Tibial nerve (tissue), 4 donors: Measurements from ENCODE around the gene BCAS2. TPM values are rescaled to one million over a fixed set of nuclear protein-coding genes. Genes with fewer than 3 reads are reported as not detected.

Experiments
- DNase-seq, 2 donors: peaks; one replicate each; pipeline ENCODE4 v3.0.0-alpha.2; 2019; ENCODE audit warnings: low spot score in 2 of 2
- H3K27ac ChIP-seq, 4 donors: fragments of 200-600 bp; sonication (generic) in 3 of 4; one replicate each; pipeline ENCODE4 v1.5.1; 2017 to 2019; ENCODE audit warnings: mild to moderate bottlenecking in 1 of 4
- H3K27me3 ChIP-seq, 2 donors: fragments of 200-600 bp; sonication (generic) in 1 of 2; one replicate each; pipeline versions ENCODE4 v1.5.1 to v1.6.0; 2017 to 2019
- H3K36me3 ChIP-seq, 3 donors: fragments of 200-600 bp; sonication (generic); one replicate each; pipeline ENCODE4 v1.5.1; 2018 to 2019
- H3K4me1 ChIP-seq, 4 donors: fragments of 200-600 bp; sonication (generic) in 3 of 4; one replicate each; pipeline ENCODE4 v1.5.1; 2017 to 2019
- H3K4me3 ChIP-seq, 4 donors: fragments of 200-600 bp; sonication (generic) in 3 of 4; one replicate each; pipeline ENCODE4 v1.5.1; 2017 to 2019; ENCODE audit warnings: mild to moderate bottlenecking in 1 of 4, moderate library complexity in 1 of 4
- H3K9me3 ChIP-seq, 4 donors: fragments of 200-600 bp; sonication (generic) in 3 of 4; one replicate each; pipeline ENCODE4 v1.5.1; 2017 to 2019
- CTCF ChIP-seq, 5 experiments: fragments of 200-600 bp in 3 of 5; fragments of 450-650 bp in 2 of 5; sonication (generic) in 3 of 5; IDR thresholded peaks; one replicate each; pipeline ENCODE4 v1.5.1; 2016 to 2019; ENCODE audit warnings: antibody characterized with exemption in 5 of 5, mild to moderate bottlenecking in 3 of 5, moderate library complexity in 2 of 5
- EP300 ChIP-seq, 2 donors: sonication (generic); formaldehyde crosslinking; IDR thresholded peaks; one replicate each; pipeline ENCODE4 v1.6.1; 2017; ENCODE audit warnings: antibody characterized with exemption in 2 of 2, mild to moderate bottlenecking in 1 of 2
- POLR2A ChIP-seq, 2 donors: fragments of 450-650 bp; IDR thresholded peaks; one replicate each; pipeline ENCODE4 v1.6.1; 2017; ENCODE audit warnings: antibody characterized with exemption in 2 of 2, mild to moderate bottlenecking in 2 of 2, moderate library complexity in 2 of 2
- WGBS, 2 donors: methylation state at CpG; one replicate each; pipeline ENCODE4 v1.1.5; 2018; 5-methylcytosine and 5-hydroxymethylcytosine counted together
- total RNA-seq, 4 donors: library from RNA; depleted of rRNA; stranded (reverse); fragments of >200 nt; gene quantifications; one replicate each; pipeline ENCODE4 v1.1.0, GENCODE V29; 2016

Gene BCAS2
- total RNA-seq, 4 donors from 2014 or later, result 25.8 to 35.4 (median 28.4) TPM

DNA sequence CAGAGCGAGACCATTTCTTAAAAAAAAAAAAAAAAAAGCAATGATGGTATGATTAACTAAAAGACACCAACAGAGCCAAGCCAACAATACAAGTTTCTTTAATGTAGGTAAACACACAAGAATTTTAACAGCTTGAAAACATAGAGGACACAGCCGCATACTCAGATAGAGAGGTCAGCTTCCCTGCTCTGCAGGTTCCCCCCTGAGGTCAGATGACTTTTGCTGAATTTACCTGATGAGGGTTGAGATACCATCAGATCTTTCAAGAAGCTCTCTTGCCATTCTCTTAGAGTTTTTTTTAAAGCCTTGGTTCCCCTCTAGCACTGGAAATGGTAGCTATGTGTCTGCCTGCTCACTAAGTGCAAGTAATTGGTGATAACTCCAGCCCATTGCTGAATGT lies 31.1 kb downstream of the BCAS2 start:
- H3K9me3 ChIP-seq, result no peaks in the 10 kb centered on the region
- H3K4me1 ChIP-seq, result no peaks in the 10 kb centered on the region
- no peaks in the 10 kb centered on the region for H3K36me3 ChIP-seq
- no peak overlapping the region for H3K4me3 ChIP-seq
- no peaks in the 10 kb centered on the region for H3K27me3 ChIP-seq
- no peak for DNase-seq
- no peak overlapping the region for H3K27ac ChIP-seq
- WGBS, 2 donors, result 85 to 94% methylated on average over 2 of the region's 2 CpGs
- TF ChIP-seq EP300 (IDR thresholded peaks at IDR 0.05), result no peak
- TF ChIP-seq CTCF (IDR thresholded peaks at IDR 0.05), result no peak
- no peak for TF ChIP-seq POLR2A (IDR thresholded peaks at IDR 0.05)

- Histone ChIP-seq H3K9me3 (no peaks in the 10 kb centered on the region), H3K27me3 (no peaks in the 10 kb centered on the region), H3K4me1 (no peaks in the 10 kb centered on the region), H3K4me3 (no peak overlapping the region), H3K27ac (no peak overlapping the region), H3K36me3 (no peaks in the 10 kb centered on the region)
- no peak for TF ChIP-seq EP300 (IDR thresholded peaks at IDR 0.05)
- TF ChIP-seq POLR2A (IDR thresholded peaks at IDR 0.05), result no peak
- TF ChIP-seq CTCF (IDR thresholded peaks at IDR 0.05), result no peak
- WGBS, 2 donors, result 70 to 74% methylated on average over 4 of the region's 4 CpGs
- DNase-seq, result no peak
These were observed 32.3 kb downstream of the BCAS2 start for GRCh38 chr1:114549137-114549536.

DNA sequence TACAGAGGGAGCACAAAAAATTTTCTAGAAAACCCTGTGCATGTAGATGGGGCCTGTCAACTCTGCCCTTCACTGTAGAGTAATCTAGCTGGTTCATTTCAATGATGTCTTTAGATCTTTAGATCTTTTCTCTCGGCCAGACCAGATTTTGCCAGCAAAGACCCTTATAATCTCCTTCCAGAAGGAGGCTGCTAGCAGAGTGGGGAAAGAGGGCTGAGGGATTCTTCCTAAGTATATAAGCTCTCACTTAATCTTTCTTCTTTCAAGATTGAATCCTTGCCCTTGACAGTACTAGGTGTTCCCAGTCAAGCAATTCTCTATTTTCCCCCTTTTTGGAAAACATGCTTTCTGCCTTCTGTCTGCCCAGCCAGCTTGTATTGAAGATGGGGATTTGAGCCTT lies 34.3 kb downstream of the BCAS2 start:
- WGBS, 2 donors, result 77 to 84% methylated on average over 1 of the region's 1 CpG
- Histone ChIP-seq H3K27me3 (no peaks in the 10 kb centered on the region), H3K36me3 (no peaks in the 10 kb centered on the region), H3K4me1 (no peaks in the 10 kb centered on the region), H3K4me3 (no peak overlapping the region), H3K9me3 (no peaks in the 10 kb centered on the region), H3K27ac (no peak overlapping the region)
- TF ChIP-seq POLR2A (IDR thresholded peaks at IDR 0.05), result no peak
- TF ChIP-seq EP300 (IDR thresholded peaks at IDR 0.05), result no peak
- no peak for TF ChIP-seq CTCF (IDR thresholded peaks at IDR 0.05)
- no peak for DNase-seq

GRCh38 chr1:114545796-114546195 lies 35.6 kb downstream of the BCAS2 start:
- Histone ChIP-seq H3K27me3 (no peaks in the 10 kb centered on the region), H3K4me3 (no peak overlapping the region), H3K4me1 (no peaks in the 10 kb centered on the region), H3K36me3 (no peaks in the 10 kb centered on the region), H3K9me3 (no peaks in the 10 kb centered on the region), H3K27ac (no peak overlapping the region)
- TF ChIP-seq POLR2A (IDR thresholded peaks at IDR 0.05) (no peak), CTCF (IDR thresholded peaks at IDR 0.05) (no peak), EP300 (IDR thresholded peaks at IDR 0.05) (no peak)
- WGBS, 2 donors, result 82 to 87% methylated on average over 2 of the region's 2 CpGs
- no peak for DNase-seq

DNA sequence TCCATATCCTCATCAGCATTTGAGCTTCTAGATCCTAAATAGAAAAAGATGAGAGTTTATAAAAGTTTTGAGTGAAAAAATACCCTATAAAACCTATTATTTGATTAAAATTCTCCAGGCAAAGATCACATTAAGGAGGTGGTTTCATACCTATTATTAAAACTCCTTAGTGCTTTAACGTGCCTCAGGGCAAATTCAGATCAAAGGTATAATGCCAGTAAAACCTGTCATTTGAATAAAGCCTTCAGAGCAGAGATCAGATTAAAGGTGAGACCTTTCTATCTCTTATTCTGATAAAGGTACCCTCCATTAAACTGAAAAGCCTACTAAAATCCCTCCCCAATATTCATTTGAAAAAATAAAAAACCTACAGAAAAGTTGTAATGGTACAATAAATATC lies 36.1 kb downstream of the BCAS2 start:
- Histone ChIP-seq H3K4me1 (no peaks in the 10 kb centered on the region), H3K36me3 (no peaks in the 10 kb centered on the region), H3K4me3 (no peak overlapping the region), H3K27ac (no peak overlapping the region), H3K27me3 (no peaks in the 10 kb centered on the region), H3K9me3 (no peaks in the 10 kb centered on the region)
- WGBS, 2 donors, result 69 to 73% methylated on average over 1 of the region's 1 CpG
- TF ChIP-seq CTCF (IDR thresholded peaks at IDR 0.05), result no peak
- TF ChIP-seq EP300 (IDR thresholded peaks at IDR 0.05), result no peak
- no peak for TF ChIP-seq POLR2A (IDR thresholded peaks at IDR 0.05)
- DNase-seq, result no peak
